Sigmoid colon (tissue), 3 donors: ENCODE results near the gene PRSS57.
"Not testable (repeated sequence)": the region's sequence is repeated elsewhere in the genome, so short reads cannot be mapped to it uniquely, and the experiment has no call there.

Experiments used
- CTCF ChIP-seq, 4 experiments: fragments of 450-650 bp in 3 of 4; fragments of 200-600 bp in 1 of 4; IDR thresholded peaks; one replicate each; pipeline ENCODE4 v1.5.1; 2016 to 2019; ENCODE audit warnings: antibody characterized with exemption in 4 of 4, mild to moderate bottlenecking in 3 of 4, moderate library complexity in 2 of 4
- POLR2A ChIP-seq, 2 donors: fragments of 450-650 bp; IDR thresholded peaks; one replicate each; pipeline ENCODE4 v1.6.1; 2016; ENCODE audit warnings: antibody characterized with exemption in 2 of 2, mild to moderate bottlenecking in 2 of 2, moderate library complexity in 2 of 2

GRCh38 chr19:699885-700284 lies 4.6 kb upstream of the PRSS57 start:
- TF ChIP-seq CTCF, POLR2A (IDR thresholded peaks at IDR 0.05): not testable (repeated sequence)
